Kidney (tissue), 14 donors: ENCODE data around the gene RABGGTA. TPM values are rescaled to one million over a fixed set of nuclear protein-coding genes. Genes with fewer than 3 reads are reported as not detected.

Source experiments
- DNase-seq, 5 donors: peaks; one replicate each; pipeline ENCODE4 v3.0.0-alpha.2; 2013 to 2020
- FAIRE-seq: peaks from 2 replicates; lab custom pipeline; 2012; peaks lifted over from hg19 to GRCh38; lab: Jason Lieb, UNC
- H3K27ac ChIP-seq, 2 donors: one replicate each; pipeline ENCODE4 v1.7.0; 2013; ENCODE audit warnings: low read depth in 2 of 2, low read length in 2 of 2, inconsistent platforms in 1 of 2
- H3K27me3 ChIP-seq: one replicate; pipeline ENCODE4 v1.7.1; 2013; ENCODE audit warnings: low read length, inconsistent platforms; ENCODE audit not compliant: control insufficient read depth, insufficient read depth
- H3K36me3 ChIP-seq, 3 donors: one replicate each; pipeline versions ENCODE4 v1.7.0 to v1.7.1; 2013; ENCODE audit warnings: low read length in 3 of 3, control low read depth in 1 of 3, inconsistent platforms in 1 of 3; ENCODE audit not compliant: insufficient read depth in 3 of 3, control insufficient read depth in 2 of 3
- H3K4me1 ChIP-seq, 3 donors: one replicate each; pipeline versions ENCODE4 v1.7.0 to v1.7.1; 2013; ENCODE audit warnings: low read length in 3 of 3, inconsistent platforms in 1 of 3, low read depth in 1 of 3; ENCODE audit not compliant: control insufficient read depth in 2 of 3, insufficient read depth in 2 of 3
- H3K4me3 ChIP-seq, 3 donors: one replicate each; pipeline versions ENCODE4 v1.7.0 to v1.8.1; 2013; ENCODE audit warnings: low read length in 3 of 3, control low read depth in 1 of 3, inconsistent platforms in 1 of 3
- H3K9ac ChIP-seq, 3 donors: one replicate each; pipeline versions ENCODE4 v1.7.0 to v1.7.1; 2013; ENCODE audit warnings: low read length in 3 of 3, control low read depth in 1 of 3, inconsistent platforms in 1 of 3
- H3K9me3 ChIP-seq, 3 donors: one replicate each; pipeline versions ENCODE4 v1.7.0 to v1.7.1; 2013; ENCODE audit warnings: low read length in 3 of 3, control low read depth in 1 of 3, inconsistent platforms in 1 of 3; ENCODE audit not compliant: control insufficient read depth in 2 of 3, insufficient read depth in 1 of 3
- CTCF ChIP-seq: IDR thresholded peaks from 3 replicates; pipeline ENCODE4 v1.5.1; 2012; ENCODE audit warnings: mild to moderate bottlenecking, moderate library complexity, borderline replicate concordance; ENCODE audit not compliant: insufficient read depth; ENCODE audit errors: extremely low read depth
- intact Hi-C: fragments of 100-400 bp; cut with DNase I; formaldehyde crosslinking; loops from one replicate; pipeline ENCODE4 v1.11.1; 2022
- polyA plus RNA-seq: library from polyadenylated mRNA; stranded (reverse); fragments of 350-450 nt; fragmentation: Illumina TruSeq; extraction: RNeasy Lipid Tissue Mini Kit (QIAGEN cat#74804); gene quantifications from one replicate; pipeline ENCODE4 v1.2.3, GENCODE V29; 2014; ENCODE audit warnings: low read depth, low replicate concordance; ENCODE audit not compliant: insufficient read depth
- total RNA-seq: library from RNA; stranded (reverse); fragmentation: NEBNext Ultra II Directional; extraction: Animal tissue kit (Norgen Biotek cat#: 25700); gene quantifications from one replicate; pipeline ENCODE4 v1.2.1, GENCODE V29; 2021
- donor health status: control.
- donor health status: control.
- donor health status: control.
- donor health status: control.
- donor health status: control.
- donor health status: DM: yes; HTN: yes; CAD: no.
- donor health status: Normal renal cell carcinoma (clear cell type).

Gene RABGGTA
- total and polyA plus RNA-seq, 2 donors from 2014 or later, result 25.8 to 33.9 TPM

- peaks cover 0 to 36% (median 32%) of the 10 kb centered on the region in 3 donors for H3K36me3 ChIP-seq
- peak; percentile 69 for TF ChIP-seq CTCF
- H3K27me3 ChIP-seq, result no peaks in the 10 kb centered on the region
- peak overlapping the region; percentile 100 for H3K27ac ChIP-seq
- peaks cover 0 to 27% (median 19%) of the 10 kb centered on the region in 3 donors for H3K4me1 ChIP-seq
- H3K9me3 ChIP-seq, result no peaks in the 10 kb centered on the region
- DNase-seq (peak in 3 of 5 donors; percentile 97 to 98 (median 97)), FAIRE-seq (no peak)
- H3K9ac ChIP-seq, result peak overlapping the region; percentile 82 to 96 (median 94)
- H3K4me3 ChIP-seq, result peak overlapping the region; percentile 76 to 91 (median 88)
- intact Hi-C loops, result no loop called here
Observed at GRCh38 chr14:24241829-24242443, 29.5 kb downstream of the RABGGTA start.

GRCh38 chr14:24240110-24240918 lies 31.1 kb downstream of the RABGGTA start:
- H3K27ac ChIP-seq, result no peak overlapping the region
- peaks cover 8 to 49% (median 39%) of the 10 kb centered on the region in 3 donors for H3K36me3 ChIP-seq
- H3K9me3 ChIP-seq, result no peaks in the 10 kb centered on the region
- no peak overlapping the region for H3K9ac ChIP-seq
- intact Hi-C loops, result no loop called here
- no peaks in the 10 kb centered on the region for H3K27me3 ChIP-seq
- no peak overlapping the region for H3K4me3 ChIP-seq
- TF ChIP-seq CTCF, result no peak
- DNase-seq (no peak), FAIRE-seq (no peak)
- peaks cover 0 to 27% (median 19%) of the 10 kb centered on the region in 3 donors for H3K4me1 ChIP-seq

GRCh38 chr14:24238527-24239037 lies 32.8 kb downstream of the RABGGTA start:
- intact Hi-C loops, result no loop called here
- no peak for DNase-seq
- no peak overlapping the region for H3K27ac ChIP-seq
- no peaks in the 10 kb centered on the region for H3K27me3 ChIP-seq
- H3K4me1 ChIP-seq, result peaks cover 0 to 33% (median 20%) of the 10 kb centered on the region in 3 donors
- no peak for FAIRE-seq
- H3K9me3 ChIP-seq, result no peaks in the 10 kb centered on the region
- TF ChIP-seq CTCF, result no peak
- peaks cover 8 to 49% (median 42%) of the 10 kb centered on the region in 3 donors for H3K36me3 ChIP-seq
- no peak overlapping the region for H3K4me3 ChIP-seq
- no peak overlapping the region for H3K9ac ChIP-seq
